Gastrocnemius medialis (tissue), 4 donors: Measurements from ENCODE around the gene GAS2L1.

ENCODE experiments used
- CTCF ChIP-seq, 5 experiments: fragments of 450-650 bp in 3 of 5; fragments of 200-600 bp in 2 of 5; sonication (generic) in 2 of 5; IDR thresholded peaks in 4 of 5; conservative IDR thresholded peaks in 1 of 5; 1 replicate in 4 of 5; 2 replicates in 1 of 5; pipeline ENCODE4 v1.5.1; 2016 to 2019; ENCODE audit warnings: antibody characterized with exemption in 5 of 5, mild to moderate bottlenecking in 3 of 5, moderate library complexity in 3 of 5
- POLR2A ChIP-seq, 2 donors: fragments of 450-650 bp; IDR thresholded peaks; one replicate each; pipeline ENCODE4 v1.6.1; 2017; ENCODE audit warnings: antibody characterized with exemption in 2 of 2, mild to moderate bottlenecking in 2 of 2, moderate library complexity in 2 of 2

GRCh38 chr22:29328566-29329500 lies 22.4 kb downstream of the GAS2L1 start:
- TF ChIP-seq CTCF (IDR thresholded peaks at IDR 0.05 in 4 of 5, conservative IDR thresholded peaks at IDR 0.05 in 1 of 5) (peak in 1 of 5 experiments; percentile 25), POLR2A (IDR thresholded peaks at IDR 0.05) (peak in 1 of 2 donors; percentile 30)
